HG02852 (cell line): ENCODE measurements around the gene TRIM37.
"Not testable (repeated sequence)": the region's sequence is repeated elsewhere in the genome, so short reads cannot be mapped to it uniquely, and the experiment has no call there.

ENCODE experiments used
- ATAC-seq: cut with Tn5 transposase; IDR thresholded peaks from one replicate; pipeline ENCODE4 v1.9.1; 2021; ENCODE audit warnings: mild to moderate bottlenecking, moderate library complexity; ENCODE audit not compliant: unreplicated experiment

The TRIM37 gene

GRCh38 chr17:58997756-58998553 is 108.7 kb downstream of the TRIM37 start:
- no peak for ATAC-seq

GRCh38 chr17:58996968-58997367 is 109.7 kb downstream of the TRIM37 start:
- no peak for ATAC-seq

- ATAC-seq: no peak
These were observed 111.3 kb downstream of the TRIM37 start for GRCh38 chr17:58995247-58995940.

DNA sequence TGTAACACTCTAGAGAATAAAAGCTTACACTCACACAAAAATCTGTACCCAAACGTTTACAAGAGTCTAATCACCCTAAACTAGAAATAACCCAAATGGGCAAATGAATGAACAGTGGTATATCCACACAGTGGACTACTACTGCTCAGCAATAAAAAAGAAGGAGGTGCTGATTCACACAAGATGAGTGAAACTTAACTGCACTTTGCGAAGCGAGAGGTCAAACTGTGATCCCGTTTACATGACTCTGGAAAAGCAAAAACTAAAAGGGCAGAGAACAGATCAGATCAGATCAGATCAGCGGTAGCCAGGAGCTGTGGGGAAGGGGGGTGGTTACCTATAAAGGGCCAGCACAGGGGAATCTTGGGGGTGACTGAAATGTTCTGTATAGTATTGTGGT is 113.4 kb downstream of the TRIM37 start:
- no peak for ATAC-seq

DNA sequence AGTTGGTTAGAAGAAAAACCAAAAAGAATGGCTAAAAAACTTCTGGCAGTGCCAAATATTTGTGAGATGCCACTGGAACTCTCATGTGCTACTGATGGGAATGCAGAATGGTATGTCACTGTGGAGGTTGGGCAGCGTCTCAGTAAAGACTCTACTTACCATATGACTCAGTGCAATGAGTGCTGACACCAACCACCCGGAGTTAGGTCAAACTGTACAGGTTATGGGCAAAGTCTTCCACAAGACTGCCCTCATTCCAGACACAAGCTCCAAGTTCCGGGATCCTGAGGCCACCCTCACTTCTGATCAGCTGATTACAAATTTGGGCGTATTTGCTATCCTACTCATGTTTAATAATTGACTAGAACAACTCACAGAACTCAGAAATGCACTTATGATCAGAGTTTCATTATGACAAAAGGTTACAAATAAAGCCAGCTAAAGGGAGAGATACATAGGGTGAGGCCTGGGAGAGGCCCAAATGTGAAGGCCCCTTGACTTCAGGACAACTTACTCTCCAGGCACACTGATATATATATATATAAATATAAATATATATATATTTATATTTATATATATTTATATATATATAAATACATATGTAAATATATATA is 114.9 kb downstream of the TRIM37 start:
- no peak for ATAC-seq

DNA sequence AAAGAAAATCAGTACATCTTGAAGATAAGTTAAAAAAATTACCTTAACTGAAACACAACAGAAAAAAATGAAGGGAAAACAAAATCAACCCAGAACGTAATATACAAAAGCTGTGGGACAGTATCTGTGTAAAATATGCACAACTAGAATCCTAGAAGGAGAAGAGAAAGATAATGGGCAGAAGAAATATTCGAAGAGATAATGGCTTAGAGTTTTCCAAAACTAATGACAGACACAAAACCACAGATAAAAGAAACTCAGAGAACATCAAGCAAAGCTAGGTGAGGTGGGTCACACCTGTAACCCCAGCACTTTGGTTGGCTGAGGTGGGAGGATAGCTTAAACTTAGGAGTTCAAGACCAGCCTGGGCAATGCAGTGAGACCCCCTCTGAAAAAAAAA is 117.1 kb downstream of the TRIM37 start:
- no peak for ATAC-seq

- ATAC-seq: no peak
These were observed 120.7 kb downstream of the TRIM37 start for GRCh38 chr17:58985971-58986370.

DNA sequence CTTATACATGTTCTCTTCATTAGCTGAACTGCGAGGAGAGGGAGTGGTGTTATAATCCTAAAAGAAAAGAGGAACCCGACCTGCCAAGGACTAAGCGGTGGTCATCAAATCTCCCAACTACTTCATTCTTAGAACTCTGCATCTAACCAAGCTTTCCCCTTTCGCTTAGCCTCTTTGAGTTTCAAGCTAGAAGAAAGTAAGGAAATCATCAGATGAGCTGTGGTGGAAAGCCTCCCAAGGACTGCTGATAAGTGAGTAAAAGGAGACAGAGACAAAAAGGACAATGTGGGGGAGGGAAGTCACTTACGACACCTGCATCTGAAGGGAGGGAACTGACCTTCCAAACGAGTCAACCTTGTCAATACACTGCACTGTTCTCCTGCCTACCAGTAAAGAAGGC is 121.3 kb downstream of the TRIM37 start:
- no peak for ATAC-seq

- no peak for ATAC-seq
These were observed 124.1 kb downstream of the TRIM37 start for GRCh38 chr17:58982626-58983025.

DNA sequence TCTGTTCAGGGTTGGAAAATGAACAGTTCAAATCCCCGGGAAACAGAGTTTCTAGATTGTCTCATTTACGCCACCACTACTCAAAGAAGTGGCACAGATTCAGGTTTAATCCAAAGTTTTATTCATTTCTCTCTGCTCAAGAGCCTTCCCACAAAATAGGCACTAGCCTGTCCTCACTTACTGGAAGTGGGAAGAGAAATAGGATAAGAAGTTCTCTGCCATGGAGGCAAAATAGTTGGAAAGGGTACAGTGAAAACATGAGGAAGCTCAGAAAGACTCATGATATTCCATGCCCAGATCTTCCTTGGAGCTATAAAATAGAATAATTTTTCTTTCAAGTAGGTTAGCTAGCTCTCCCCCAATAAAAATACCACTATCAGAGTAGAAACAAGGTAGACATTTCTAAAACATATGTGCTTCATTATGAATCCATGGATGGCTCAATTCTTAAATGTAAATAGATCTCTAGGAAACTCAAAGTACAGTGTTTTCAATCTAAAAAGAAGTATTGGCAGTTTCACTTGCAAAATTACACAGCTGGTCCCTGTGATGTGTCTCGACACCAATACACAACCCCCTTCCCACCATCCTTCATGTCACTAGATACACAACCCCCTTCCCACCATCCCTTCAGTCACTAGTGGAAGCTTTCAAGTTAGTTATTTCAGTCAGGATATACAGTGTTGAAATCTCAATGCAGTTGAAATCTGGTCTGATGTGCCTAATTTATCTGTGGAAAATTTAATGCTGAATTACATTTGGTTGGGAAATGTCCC is 125.8 kb downstream of the TRIM37 start:
- no peak for ATAC-seq

DNA sequence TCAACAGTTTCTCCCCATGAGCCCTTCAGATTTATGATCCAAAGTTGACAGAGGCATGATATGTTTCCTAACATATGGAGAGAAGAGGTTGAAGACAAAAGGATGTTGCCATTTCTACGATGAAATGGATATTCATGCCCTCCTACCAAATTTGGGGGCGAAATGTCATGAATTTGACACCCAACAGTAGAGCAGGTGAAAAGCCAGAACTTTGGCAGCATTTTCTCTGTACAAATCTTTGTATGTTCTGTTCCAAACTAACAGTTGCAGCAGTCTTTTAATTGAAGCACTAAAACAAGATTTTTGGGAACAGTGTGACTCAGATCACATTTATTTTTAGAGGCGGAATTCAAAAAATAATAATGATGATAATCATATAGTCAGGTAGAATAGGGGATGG is 130.1 kb downstream of the TRIM37 start:
- ATAC-seq: no peak

- no peak for ATAC-seq
These were observed 132.3 kb downstream of the TRIM37 start for GRCh38 chr17:58974354-58974753.

- no peak for ATAC-seq
These were observed 135.8 kb downstream of the TRIM37 start for GRCh38 chr17:58970609-58971450.

DNA sequence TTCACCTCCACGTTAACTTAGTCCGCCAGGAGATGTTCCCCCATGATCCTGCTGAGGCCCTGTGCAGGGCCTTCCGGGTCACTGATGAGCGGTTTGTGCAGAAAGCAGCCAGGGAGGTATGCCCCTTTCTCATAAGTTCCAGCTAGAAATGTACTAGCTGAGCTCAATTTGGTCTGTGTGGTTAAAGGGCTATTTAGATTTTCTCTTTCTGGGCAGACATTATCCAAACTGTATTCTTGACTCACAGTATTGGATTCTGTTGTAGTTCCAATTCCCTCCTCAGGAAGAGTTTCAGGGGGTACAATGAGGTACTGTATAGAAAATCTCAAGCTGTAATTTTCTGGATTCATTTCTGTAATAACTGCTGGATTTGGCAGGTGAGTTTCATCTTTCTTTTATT is 137.1 kb downstream of the TRIM37 start:
- ATAC-seq: no peak

GRCh38 chr17:58969156-58969555 is 137.5 kb downstream of the TRIM37 start:
- no peak for ATAC-seq

- ATAC-seq: no peak
These were observed 138.1 kb downstream of the TRIM37 start for GRCh38 chr17:58968426-58969061.

DNA sequence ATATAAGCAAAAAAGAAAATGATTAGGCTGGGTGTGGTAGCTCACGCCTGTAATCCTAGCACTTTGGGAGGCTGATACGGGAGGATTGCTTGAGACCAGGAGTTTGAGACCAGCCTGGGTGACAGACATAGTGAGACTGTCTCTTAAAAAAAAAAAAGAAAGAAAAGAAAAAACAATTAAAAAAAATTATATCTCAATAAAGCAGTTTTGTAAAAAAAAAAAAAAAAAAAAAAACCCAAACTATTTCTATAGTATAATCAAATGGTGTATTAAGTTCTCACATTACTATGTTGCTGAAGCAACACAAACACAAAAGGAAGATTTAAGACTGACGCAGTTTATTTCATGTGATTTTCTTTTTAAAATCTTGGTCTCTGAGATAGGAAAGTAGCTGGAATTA is 140.5 kb downstream of the TRIM37 start:
- no peak for ATAC-seq

- no peak for ATAC-seq
These were observed 141.5 kb downstream of the TRIM37 start for GRCh38 chr17:58965221-58965620.

GRCh38 chr17:58960068-58960467 is 146.6 kb downstream of the TRIM37 start:
- no peak for ATAC-seq

GRCh38 chr17:58957725-58958073 is 149.0 kb downstream of the TRIM37 start:
- ATAC-seq: not testable (repeated sequence)
